Measurements from ENCODE around the gene IKZF2. TPM values are rescaled to one million over a fixed set of nuclear protein-coding genes. Genes with fewer than 3 reads are reported as not detected.

The IKZF2 gene
- total and polyA plus RNA-seq, 2 donors (not counting 3 experiments of a cell fraction or from before 2014, with no cell fraction given), result 0.08 to 0.46 TPM

DNA sequence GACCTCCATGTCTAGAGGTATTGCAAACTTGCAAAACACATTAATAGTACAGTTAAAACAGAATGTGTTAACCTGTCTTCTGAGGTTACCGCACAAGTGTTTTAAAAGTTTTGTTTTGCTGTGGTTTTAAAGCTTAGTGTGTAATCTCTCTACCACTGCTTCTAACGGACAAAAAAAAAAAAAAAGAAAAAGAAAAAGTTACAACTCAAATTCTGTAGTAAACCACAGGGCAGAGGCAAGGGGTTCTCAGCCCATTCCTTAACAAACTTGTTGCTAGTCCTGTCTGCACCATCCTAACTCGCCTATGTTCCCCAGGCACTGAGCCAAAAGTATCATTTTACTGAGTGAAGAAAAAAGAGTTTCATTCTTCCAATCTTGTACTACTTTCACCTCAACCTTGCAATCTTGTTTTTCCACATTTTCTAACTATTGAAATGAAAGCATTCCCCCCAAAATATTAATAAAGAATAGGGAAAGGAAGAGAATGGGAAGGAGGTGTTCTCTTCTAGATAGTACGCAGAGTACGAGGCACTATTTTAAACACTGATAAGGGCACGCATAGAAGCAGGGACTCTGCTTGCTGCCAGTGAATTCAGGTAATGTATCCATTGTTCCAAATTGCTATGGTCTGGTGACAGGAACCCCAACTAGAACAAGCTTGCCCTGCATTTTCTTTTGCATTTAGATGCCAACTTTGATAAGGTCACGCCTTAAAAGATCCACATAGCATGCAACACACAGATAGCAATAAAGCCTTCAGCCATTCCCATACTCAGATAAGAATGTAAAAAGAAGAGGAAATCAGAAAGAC is 47.1 kb downstream of the IKZF2 start:
- dilution Hi-C loops (cut with MboI; ENCODE audit: extremely low pct_ligation_motif_present, low sequenced_read_pairs), result no loop called here
- Histone ChIP-seq H3K27me3 (ENCODE audit: control insufficient read depth in 2 of 2, insufficient read depth in 2 of 2, low read length in 2 of 2) (no peaks in the 10 kb centered on the region), H3K4me1 (ENCODE audit: control insufficient read depth, extremely low read depth, insufficient read depth, low read length) (no peaks in the 10 kb centered on the region), H4K20me1 (replicated peaks; ENCODE audit: control insufficient read depth, extremely low read depth, insufficient read depth, low read length) (no peaks in the 10 kb centered on the region), H3K36me3 (ENCODE audit: control insufficient read depth in 2 of 2, extremely low read depth in 1 of 2, insufficient read depth in 2 of 2, low read length in 2 of 2) (no peaks in the 10 kb centered on the region), H3K9me1 (replicated peaks; ENCODE audit: control insufficient read depth, extremely low read depth, insufficient read depth, low read length) (no peaks in the 10 kb centered on the region), H3K9me3 (replicated peaks; ENCODE audit: control insufficient read depth, insufficient read depth, low read length) (no peaks in the 10 kb centered on the region), H3K4me3 (replicated peaks in 1 of 3; ENCODE audit: insufficient read depth in 1 of 3, low read depth in 1 of 3, low read length in 3 of 3) (no peak overlapping the region), H3K9ac (replicated peaks; ENCODE audit: extremely low read depth, insufficient read depth, low read length) (no peak overlapping the region), H2AFZ (ENCODE audit: low read depth, low read length) (no peak overlapping the region), H3K27ac (ENCODE audit: insufficient read depth, low read depth, low read length) (no peak overlapping the region), H3K4me2 (ENCODE audit: insufficient read depth, low read length) (no peak overlapping the region), H3K79me2 (ENCODE audit: control insufficient read depth, insufficient read depth, low read length) (no peaks in the 10 kb centered on the region)
- ChIA-PET CTCF (interaction anchor here (0.7 kb wide), 1 partner anchor 327 kb away, joined by 4 read pairs; no protein-coding TSS in a partner anchor), POLR2A (no interaction called here)
- TF ChIP-seq GATA2 (IDR thresholded peaks at IDR 0.05; ENCODE audit: insufficient read depth, insufficient read length, low read depth, low read length), result no peak
- TF ChIP-seq FOS (IDR thresholded peaks at IDR 0.05; ENCODE audit: borderline replicate concordance, insufficient read depth, low read length), result no peak
- no peak for TF ChIP-seq JUN (IDR thresholded peaks at IDR 0.05; ENCODE audit: borderline replicate concordance, insufficient read depth, insufficient read length, low read depth)
- TF ChIP-seq, protein P1, sequence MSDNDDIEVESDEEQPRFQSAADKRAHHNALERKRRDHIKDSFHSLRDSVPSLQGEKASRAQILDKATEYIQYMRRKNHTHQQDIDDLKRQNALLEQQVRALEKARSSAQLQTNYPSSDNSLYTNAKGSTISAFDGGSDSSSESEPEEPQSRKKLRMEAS (IDR thresholded peaks at IDR 0.05; ENCODE audit: insufficient read depth, insufficient read length), result no peak
- no peak for TF ChIP-seq POLR2AphosphoS5 (IDR thresholded peaks at IDR 0.05; ENCODE audit: insufficient read depth, low read depth, low read length)
- no peak for TF ChIP-seq EZH2 (IDR thresholded peaks at IDR 0.05; ENCODE audit: borderline replicate concordance, low read depth, low read length, severe bottlenecking)
- TF ChIP-seq MYC (IDR thresholded peaks at IDR 0.05; ENCODE audit: low read depth, low read length), result no peak
- TF ChIP-seq, protein P2, sequence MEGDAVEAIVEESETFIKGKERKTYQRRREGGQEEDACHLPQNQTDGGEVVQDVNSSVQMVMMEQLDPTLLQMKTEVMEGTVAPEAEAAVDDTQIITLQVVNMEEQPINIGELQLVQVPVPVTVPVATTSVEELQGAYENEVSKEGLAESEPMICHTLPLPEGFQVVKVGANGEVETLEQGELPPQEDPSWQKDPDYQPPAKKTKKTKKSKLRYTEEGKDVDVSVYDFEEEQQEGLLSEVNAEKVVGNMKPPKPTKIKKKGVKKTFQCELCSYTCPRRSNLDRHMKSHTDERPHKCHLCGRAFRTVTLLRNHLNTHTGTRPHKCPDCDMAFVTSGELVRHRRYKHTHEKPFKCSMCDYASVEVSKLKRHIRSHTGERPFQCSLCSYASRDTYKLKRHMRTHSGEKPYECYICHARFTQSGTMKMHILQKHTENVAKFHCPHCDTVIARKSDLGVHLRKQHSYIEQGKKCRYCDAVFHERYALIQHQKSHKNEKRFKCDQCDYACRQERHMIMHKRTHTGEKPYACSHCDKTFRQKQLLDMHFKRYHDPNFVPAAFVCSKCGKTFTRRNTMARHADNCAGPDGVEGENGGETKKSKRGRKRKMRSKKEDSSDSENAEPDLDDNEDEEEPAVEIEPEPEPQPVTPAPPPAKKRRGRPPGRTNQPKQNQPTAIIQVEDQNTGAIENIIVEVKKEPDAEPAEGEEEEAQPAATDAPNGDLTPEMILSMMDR (IDR thresholded peaks at IDR 0.05; ENCODE audit: extremely low read depth in 1 of 2, insufficient read depth in 1 of 2, low read depth in 1 of 2, low read length in 2 of 2), result no peak
- TF ChIP-seq POLR2A (IDR thresholded peaks at IDR 0.05; ENCODE audit: low read depth, low read length), result no peak
- DNase-seq (ENCODE audit: low read depth, low spot score) (no peak), FAIRE-seq (no peak)
- intact Hi-C loops (cut with micrococcal nuclease), result no loop called here
- no TSS peak for BruUV-seq (replicated peaks)

Measured in endothelial cell of umbilical vein (primary cell).